Mesothelial cell of epicardium (in vitro differentiated cells): ENCODE measurements around the gene ATP6V0A1. TPM values are rescaled to one million over a fixed set of nuclear protein-coding genes. Genes with fewer than 3 reads are reported as not detected.
"Not testable (repeated sequence)": the region's sequence is repeated elsewhere in the genome, so short reads cannot be mapped to it uniquely, and the experiment has no call there.

ENCODE experiments used
- DNase-seq, 2 experiments: peaks; one replicate each; pipeline ENCODE4 v3.0.0; 2021; ENCODE audit warnings: low spot score in 2 of 2; ENCODE audit not compliant: unreplicated experiment in 2 of 2
- H3K27ac Mint-ChIP-seq: 2 replicates; pipeline ENCODE4 v1.8.0; 2021; ENCODE audit warnings: mixed read lengths
- H3K27me3 Mint-ChIP-seq: 2 replicates; pipeline ENCODE4 v1.8.0; 2021; ENCODE audit warnings: low read depth, mixed read lengths
- H3K36me3 Mint-ChIP-seq: 2 replicates; pipeline ENCODE4 v1.8.0; 2021; ENCODE audit warnings: mixed read lengths
- H3K4me1 Mint-ChIP-seq: 2 replicates; pipeline ENCODE4 v1.8.0; 2021; ENCODE audit warnings: mixed read lengths
- H3K4me3 Mint-ChIP-seq: 2 replicates; pipeline ENCODE4 v1.8.0; 2021; ENCODE audit warnings: mild to moderate bottlenecking, moderate library complexity, mixed read lengths
- H3K9me3 Mint-ChIP-seq: 2 replicates; pipeline ENCODE4 v1.8.0; 2021; ENCODE audit warnings: mixed read lengths
- CTCF ChIP-seq: fragments of 200-600 bp; sonication (generic); IDR thresholded peaks from one replicate; pipeline ENCODE4 v1.5.0; 2021; ENCODE audit warnings: antibody characterized with exemption; ENCODE audit not compliant: unreplicated experiment
- total RNA-seq: library from RNA; stranded (reverse); gene quantifications from 3 replicates; pipeline ENCODE4 v1.2.1, GENCODE V29; 2021

The ATP6V0A1 gene
- total RNA-seq, 1 donor from 2014 or later, result 60.4 TPM

- H3K36me3 Mint-ChIP-seq, result peaks cover 2% of the 10 kb centered on the region
- peak overlapping the region; percentile 38 for H3K4me3 Mint-ChIP-seq
- no peaks in the 10 kb centered on the region for H3K9me3 Mint-ChIP-seq
- no peaks in the 10 kb centered on the region for H3K27me3 Mint-ChIP-seq
- no peak overlapping the region for H3K27ac Mint-ChIP-seq
- DNase-seq, result no peak
- no peak for TF ChIP-seq CTCF
- H3K4me1 Mint-ChIP-seq, result peaks cover 6% of the 10 kb centered on the region
These were observed 89.0 kb downstream of the ATP6V0A1 start for GRCh38 chr17:42547698-42548069.

- Mint-ChIP-seq H3K27ac (peak overlapping the region; percentile 56), H3K36me3 (peaks cover 2% of the 10 kb centered on the region), H3K4me3 (peak overlapping the region; percentile 61), H3K27me3 (no peaks in the 10 kb centered on the region), H3K9me3 (no peaks in the 10 kb centered on the region), H3K4me1 (peaks cover 8% of the 10 kb centered on the region)
- peak; percentile 70 to 85 for DNase-seq
- TF ChIP-seq CTCF, result peak; percentile 33
These were observed 89.6 kb downstream of the ATP6V0A1 start for GRCh38 chr17:42548070-42548837.

- Mint-ChIP-seq H3K9me3 (no peaks in the 10 kb centered on the region), H3K4me3 (peak overlapping the region; percentile 61), H3K36me3 (peaks cover 2% of the 10 kb centered on the region), H3K27ac (peak overlapping the region; percentile 56), H3K27me3 (no peaks in the 10 kb centered on the region), H3K4me1 (peaks cover 13% of the 10 kb centered on the region)
- DNase-seq, result no peak
- no peak for TF ChIP-seq CTCF
These were observed 90.5 kb downstream of the ATP6V0A1 start for GRCh38 chr17:42548993-42549755.

GRCh38 chr17:42552736-42553135, 94.1 kb downstream of the ATP6V0A1 start, which contains the start of gene HSD17B1:
Gene HSD17B1 (plus strand): TSS chr17:42552923. CDS start chr17:42552934, 11 bp downstream.
- not testable (repeated sequence) for H3K27me3 Mint-ChIP-seq, H3K36me3 Mint-ChIP-seq, H3K9me3 Mint-ChIP-seq, DNase-seq
- peak within 1 kb of the TSS; percentile 88 for H3K4me3 Mint-ChIP-seq
- H3K4me1 Mint-ChIP-seq, result peaks cover 25% of the 10 kb centered on the region
- peak within 1 kb of the TSS; percentile 96 for H3K27ac Mint-ChIP-seq

- H3K36me3 Mint-ChIP-seq, result no peaks in the 10 kb centered on the region
- no peaks in the 10 kb centered on the region for H3K27me3 Mint-ChIP-seq
- no peaks in the 10 kb centered on the region for H3K9me3 Mint-ChIP-seq
- no peak for DNase-seq
- H3K4me3 Mint-ChIP-seq, result peak overlapping the region; percentile 88
- peaks cover 25% of the 10 kb centered on the region for H3K4me1 Mint-ChIP-seq
- no peak for TF ChIP-seq CTCF
- H3K27ac Mint-ChIP-seq, result peak overlapping the region; percentile 71
These were observed 94.6 kb downstream of the ATP6V0A1 start for GRCh38 chr17:42553161-42553818.
